DOHH2 (cell line): ENCODE results near the gene RBM47.

Source experiments
- CTCF ChIP-seq: fragments of 200-600 bp; sonication (generic); IDR thresholded peaks from one replicate; pipeline ENCODE4 v1.5.1; 2014; ENCODE audit warnings: antibody characterized with exemption, mild to moderate bottlenecking, low read depth, low read length; ENCODE audit not compliant: poor library complexity, severe bottlenecking
- EZH2phosphoT487 ChIP-seq: fragments of 200-600 bp; sonication (generic); IDR thresholded peaks from 2 replicates; pipeline ENCODE4 v1.6.1; 2017; ENCODE audit warnings: borderline replicate concordance, mild to moderate bottlenecking, antibody characterized with exemption, low read length, moderate library complexity, mixed read lengths

GRCh38 chr4:40546506-40546905 lies 83.2 kb downstream of the RBM47 start:
- TF ChIP-seq CTCF (no peak), EZH2phosphoT487 (no peak)
